HCT116 (cell line): ENCODE data around the gene MRPS18A. TPM values are rescaled to one million over a fixed set of nuclear protein-coding genes. Genes with fewer than 3 reads are reported as not detected.
A peak's percentile ranks its signal among the peaks of the same experiment; 100 is the strongest.

Experiments used
- ATAC-seq: fragments of 200-7000 bp; cut with Tn5 transposase; 2 replicates; pipeline ENCODE4 v1.9.1; 2020; ENCODE audit warnings: mild to moderate bottlenecking, moderate library complexity
- BruUV-seq: library from RNA; stranded (reverse); fragments of 400-500 nt; replicated peaks from 2 replicates; lab custom pipeline; 2021; lab: Mats Ljungman, UMichigan
- CTCF ChIA-PET: fragments of 300-600 bp; sonication (Branson Sonifier 250); formaldehyde crosslinking; loops from one replicate; lab custom pipeline; 2021; ENCODE audit warnings: antibody characterized with exemption; lab: Charles Lee
- POLR2A ChIA-PET: fragments of 300-600, 350-600 bp; sonication (Branson Sonifier 250); formaldehyde crosslinking; loops from one replicate; lab custom pipeline; 2021; ENCODE audit warnings: antibody characterized with exemption; lab: Charles Lee
- RAD21 ChIA-PET, 2 experiments: fragments of 300-600 bp; sonication (Branson Sonifier 250); formaldehyde crosslinking; loops; one replicate each; lab custom pipeline; 2023; ENCODE audit warnings: low total read pairs in 2 of 2; ENCODE audit not compliant: uncharacterized antibody in 2 of 2, unreplicated experiment in 2 of 2, low non-redundant PET in 1 of 2; lab: Charles Lee
- DNase-seq: peaks from one replicate; pipeline ENCODE4 v3.0.0-alpha.2; 2010; ENCODE audit warnings: low read depth, low spot score
- H2AFZ ChIP-seq: fragments of 200-600 bp; shearing (Covaris generic), sonication (generic); 2 replicates; pipeline ENCODE4 v1.6.1; 2017; ENCODE audit warnings: low read depth, mixed run types, mixed read lengths, antibody characterized with exemption, low read length; ENCODE audit not compliant: poor library complexity, severe bottlenecking
- H3K27ac ChIP-seq: 2 replicates; pipeline ENCODE4 v1.5.1; 2012; ENCODE audit warnings: low read depth, low read length
- H3K27me3 ChIP-seq: fragments of 200-600 bp; sonication (generic); 2 replicates; pipeline ENCODE4 v1.6.1; 2016; ENCODE audit warnings: mixed run types, low read length, mixed read lengths; ENCODE audit not compliant: insufficient read depth
- H3K36me3 ChIP-seq, 2 experiments: fragments of 200-500 bp in 1 of 2; fragments of 200-600 bp in 1 of 2; sonication (Bioruptor generic) in 1 of 2; sonication (generic) in 1 of 2; 2 replicates each; pipeline versions ENCODE4 v1.5.1 to v1.6.1; 2014 to 2016; ENCODE audit warnings: low read length in 2 of 2, inconsistent platforms in 1 of 2, mixed read lengths in 1 of 2, mixed run types in 1 of 2; ENCODE audit not compliant: insufficient read depth in 2 of 2, control insufficient read depth in 1 of 2
- H3K4me1 ChIP-seq, 2 experiments: fragments of 200-600 bp in 1 of 2; sonication (generic) in 1 of 2; 2 replicates each; pipeline versions ENCODE4 v1.5.1 to v1.6.1; 2012 to 2017; ENCODE audit warnings: low read length in 2 of 2, inconsistent platforms in 1 of 2, mild to moderate bottlenecking in 1 of 2, mixed read lengths in 1 of 2, mixed run types in 1 of 2, moderate library complexity in 1 of 2; ENCODE audit not compliant: insufficient read depth in 2 of 2, control insufficient read depth in 1 of 2
- H3K4me2 ChIP-seq: fragments of 200-600 bp; sonication (generic); 2 replicates; pipeline ENCODE4 v1.6.1; 2017; ENCODE audit warnings: mixed run types, low read length, mixed read lengths
- H3K4me3 ChIP-seq, 2 experiments: fragments of 200-600 bp in 1 of 2; sonication (generic) in 1 of 2; replicated peaks in 1 of 2; 2 replicates each; pipeline ENCODE4 v1.5.1; 2011 to 2016; ENCODE audit warnings: low read length in 2 of 2, control low read depth in 1 of 2, low read depth in 1 of 2, mild to moderate bottlenecking in 1 of 2, mixed read lengths in 1 of 2, mixed run types in 1 of 2
- H3K79me2 ChIP-seq: fragments of 200-600 bp; sonication (generic); 2 replicates; pipeline ENCODE4 v1.6.1; 2017; ENCODE audit warnings: mild to moderate bottlenecking, mixed run types, low read length, moderate library complexity, mixed read lengths; ENCODE audit not compliant: insufficient read depth
- H3K9ac ChIP-seq: fragments of 200-600 bp; sonication (generic); 2 replicates; pipeline ENCODE4 v1.6.1; 2016; ENCODE audit warnings: low read length, mixed read lengths
- H3K9me2 ChIP-seq: fragments of 200-600 bp; sonication (generic), shearing (Covaris generic); 2 replicates; pipeline ENCODE4 v1.6.1; 2017; ENCODE audit warnings: mixed run types, mild to moderate bottlenecking, moderate library complexity; ENCODE audit not compliant: insufficient read depth
- H3K9me3 ChIP-seq, 2 experiments: fragments of 200-500 bp in 1 of 2; fragments of 200-600 bp in 1 of 2; sonication (Bioruptor generic) in 1 of 2; sonication (generic) in 1 of 2; 2 replicates each; pipeline ENCODE4 v1.6.1; 2014 to 2017; ENCODE audit warnings: low read length in 2 of 2, mixed read lengths in 2 of 2, inconsistent platforms in 1 of 2, low read depth in 1 of 2, mild to moderate bottlenecking in 1 of 2, mixed run types in 1 of 2, moderate library complexity in 1 of 2; ENCODE audit not compliant: control insufficient read depth in 1 of 2, insufficient read depth in 1 of 2
- H4K20me1 ChIP-seq: fragments of 200-600 bp; sonication (generic), shearing (Covaris generic); 2 replicates; pipeline ENCODE4 v1.6.1; 2017; ENCODE audit warnings: mixed run types, mild to moderate bottlenecking, moderate library complexity; ENCODE audit not compliant: insufficient read depth
- CEBPB ChIP-seq: IDR thresholded peaks from 2 replicates; pipeline ENCODE4 v1.6.1; 2012; ENCODE audit warnings: low read depth
- ELF1 ChIP-seq: IDR thresholded peaks from 2 replicates; pipeline ENCODE4 v1.6.1; 2012; ENCODE audit warnings: low read depth, borderline replicate concordance
- JUND ChIP-seq: IDR thresholded peaks from 2 replicates; pipeline ENCODE4 v1.6.1; 2012
- REST ChIP-seq: IDR thresholded peaks from 2 replicates; pipeline ENCODE4 v1.6.1; 2012; ENCODE audit warnings: low read depth
- SIN3A ChIP-seq: IDR thresholded peaks from 2 replicates; pipeline ENCODE4 v1.6.1; 2012; ENCODE audit warnings: low read depth
- SRF ChIP-seq: IDR thresholded peaks from 2 replicates; pipeline ENCODE4 v1.6.1; 2012; ENCODE audit warnings: low read depth
- TCF7L2 ChIP-seq: IDR thresholded peaks from 2 replicates; pipeline ENCODE4 v1.7.0; 2011; ENCODE audit warnings: borderline replicate concordance, inconsistent platforms; ENCODE audit not compliant: insufficient read depth, insufficient read length; ENCODE audit errors: extremely low read depth
- ZBTB33 ChIP-seq: IDR thresholded peaks from 2 replicates; pipeline ENCODE4 v1.6.1; 2011; ENCODE audit warnings: mild to moderate bottlenecking, low read length, moderate library complexity; ENCODE audit not compliant: insufficient replicate concordance; ENCODE audit errors: extremely low read depth
- ZNF274 ChIP-seq: fragments of 200-500 bp; sonication (Bioruptor generic); IDR thresholded peaks from 2 replicates; pipeline ENCODE4 v1.6.1; 2014; ENCODE audit warnings: mild to moderate bottlenecking, low read depth, low read length, inconsistent platforms
- intact Hi-C: fragments of 100-400 bp; cut with micrococcal nuclease; formaldehyde crosslinking; loops from 2 replicates; pipeline ENCODE4 v1.10.0; 2022
- total RNA-seq: library from RNA; stranded (reverse); gene quantifications from one replicate; pipeline ENCODE4 v1.2.1, GENCODE V29; 2021; ENCODE audit not compliant: unreplicated experiment

The MRPS18A gene
- total RNA-seq, 1 experiment from 2014 or later = 63.0 TPM

DNA sequence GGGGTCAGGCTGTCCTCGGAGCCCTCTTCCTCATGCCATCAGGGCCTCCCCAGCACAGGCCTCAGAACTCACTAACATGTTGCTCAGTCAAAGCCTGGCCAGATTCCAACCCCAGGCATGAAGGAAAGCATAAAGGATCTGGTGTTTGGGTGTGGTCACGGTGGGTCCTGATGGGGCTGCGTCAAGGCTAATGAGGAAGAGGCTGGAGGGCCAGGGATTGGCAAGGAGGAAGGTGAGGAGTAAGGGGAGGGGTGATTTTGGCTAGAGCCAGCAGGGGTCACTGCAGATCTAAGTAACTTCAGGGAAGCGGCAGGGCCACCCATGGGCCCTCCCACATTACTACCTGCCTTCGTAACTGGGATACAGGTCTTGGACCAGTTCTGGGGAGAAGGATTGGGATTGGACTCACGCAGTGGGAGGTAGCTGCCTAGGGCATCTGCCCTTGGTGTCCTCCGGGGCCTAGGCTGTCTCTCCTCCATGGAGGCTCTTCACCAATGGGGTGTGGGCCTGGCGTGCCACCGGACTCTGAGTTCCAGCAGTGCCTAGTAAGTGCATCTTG, 36.2 kb upstream of the MRPS18A start (continued):
- no peak for TF ChIP-seq SRF
- TF ChIP-seq TCF7L2 = peak; percentile 56
- TF ChIP-seq ELF1 = no peak

DNA sequence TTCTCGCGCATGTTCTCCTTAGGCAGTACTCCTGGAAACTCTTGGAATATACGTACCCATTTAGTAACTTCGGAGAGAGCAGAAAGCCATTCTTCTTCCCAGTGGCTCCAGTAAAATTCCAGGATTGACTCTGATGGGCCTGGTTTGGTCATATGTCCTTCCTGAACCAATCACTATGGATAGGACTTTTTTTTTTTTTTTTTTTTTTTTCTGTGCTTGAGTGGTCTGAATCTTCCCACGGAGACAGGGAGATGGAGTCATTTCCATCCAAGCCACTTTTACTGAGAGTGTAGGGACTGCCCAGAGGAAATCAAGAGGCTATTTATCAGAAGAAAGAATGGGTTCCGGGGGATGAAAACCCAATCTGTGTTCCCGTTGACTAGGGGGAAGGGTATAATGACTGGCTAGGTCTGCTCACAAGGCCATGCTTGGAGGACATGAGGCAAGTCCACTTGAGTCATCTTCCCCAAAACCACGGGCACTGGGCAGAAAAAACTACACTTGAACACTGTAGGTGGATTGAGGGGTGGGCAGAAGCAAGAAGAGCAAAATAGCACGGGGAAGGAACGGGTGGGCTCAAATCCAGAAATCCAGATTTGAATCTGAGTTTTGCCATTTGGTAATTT, 35.4 kb upstream of the MRPS18A start:
- no peaks in the 10 kb centered on the region for H3K79me2 ChIP-seq
- no peak overlapping the region for H3K27ac ChIP-seq
- no peaks in the 10 kb centered on the region for H3K9me3 ChIP-seq
- CTCF ChIA-PET = no interaction called here
- H3K4me2 ChIP-seq = no peak overlapping the region
- H4K20me1 ChIP-seq = no peaks in the 10 kb centered on the region
- no peak overlapping the region for H3K9ac ChIP-seq
- DNase-seq (no peak), ATAC-seq (no peak)
- H2AFZ ChIP-seq = no peak overlapping the region
- no peak overlapping the region for H3K4me3 ChIP-seq
- no TSS peak for BruUV-seq
- intact Hi-C loops = no loop called here
- no peaks in the 10 kb centered on the region for H3K36me3 ChIP-seq
- RAD21 ChIA-PET = no interaction called here
- no peaks in the 10 kb centered on the region for H3K9me2 ChIP-seq
- TF ChIP-seq CEBPB (no peak), TCF7L2 (no peak), SRF (no peak), JUND (no peak), SIN3A (no peak), REST (no peak), ZNF274 (no peak), ZBTB33 (no peak)
- POLR2A ChIA-PET = no interaction called here
- H3K4me1 ChIP-seq = peaks cover 23 to 27% of the 10 kb centered on the region in 2 experiments
- H3K27me3 ChIP-seq = no peaks in the 10 kb centered on the region
